RWPE2 (cell line): Measurements from ENCODE around the gene SKI.

Experiments used
- ATAC-seq: fragments of 200-7000 bp; cut with Tn5 transposase; 3 replicates; pipeline ENCODE4 v1.9.1; 2021; ENCODE audit warnings: low read depth
- DNase-seq: peaks from one replicate; pipeline ENCODE4 v3.0.0-alpha.2; 2020; ENCODE audit warnings: low spot score
- H3K27ac ChIP-seq: fragments of 450-650 bp; 2 replicates; pipeline ENCODE4 v1.5.1; 2017; ENCODE audit warnings: mild to moderate bottlenecking; ENCODE audit not compliant: poor library complexity, severe bottlenecking
- H3K27me3 ChIP-seq: fragments of 250-450 bp; sonication (Bioruptor Pico); 2 replicates; pipeline ENCODE4 v1.5.1; 2021; ENCODE audit warnings: mild to moderate bottlenecking, moderate library complexity; ENCODE audit not compliant: insufficient read depth, poor library complexity, severe bottlenecking
- H3K36me3 ChIP-seq: fragments of 250-450 bp; sonication (Bioruptor Pico); 2 replicates; pipeline ENCODE4 v1.5.1; 2020; ENCODE audit warnings: low read depth, mild to moderate bottlenecking, moderate library complexity
- H3K4me1 ChIP-seq: fragments of 250-450 bp; sonication (Bioruptor Pico); 2 replicates; pipeline ENCODE4 v1.5.1; 2021; ENCODE audit warnings: mild to moderate bottlenecking, moderate library complexity; ENCODE audit not compliant: insufficient read depth, poor library complexity, severe bottlenecking
- H3K4me3 ChIP-seq: fragments of 250-450 bp; sonication (Bioruptor Pico); 2 replicates; pipeline ENCODE4 v1.5.1; 2021; ENCODE audit warnings: mild to moderate bottlenecking, moderate library complexity; ENCODE audit not compliant: severe bottlenecking
- H3K9me3 ChIP-seq: fragments of 250-450 bp; sonication (Bioruptor Pico); 2 replicates; pipeline ENCODE4 v1.5.1; 2021; ENCODE audit warnings: mild to moderate bottlenecking, moderate library complexity; ENCODE audit not compliant: severe bottlenecking
- CTCF ChIP-seq: fragments of 450-650 bp; IDR thresholded peaks from one replicate; pipeline ENCODE4 v1.5.1; 2017; ENCODE audit warnings: mild to moderate bottlenecking, moderate library complexity; ENCODE audit not compliant: poor library complexity, severe bottlenecking

Gene SKI

GRCh38 chr1:2269193-2269921 is 41.2 kb downstream of the SKI start:
- TF ChIP-seq CTCF = no peak
- Histone ChIP-seq H3K4me1 (no peaks in the 10 kb centered on the region), H3K4me3 (no peak overlapping the region), H3K36me3 (no peaks in the 10 kb centered on the region), H3K27me3 (no peaks in the 10 kb centered on the region), H3K27ac (no peak overlapping the region), H3K9me3 (peaks cover 2% of the 10 kb centered on the region)
- no peak for DNase-seq
- ATAC-seq = no peak

- DNase-seq (no peak), ATAC-seq (no peak)
- Histone ChIP-seq H3K9me3 (peaks cover 2% of the 10 kb centered on the region), H3K36me3 (no peaks in the 10 kb centered on the region), H3K27ac (no peak overlapping the region), H3K27me3 (no peaks in the 10 kb centered on the region), H3K4me3 (no peak overlapping the region), H3K4me1 (no peaks in the 10 kb centered on the region)
- TF ChIP-seq CTCF = no peak
Observed at GRCh38 chr1:2269922-2270259, 41.8 kb downstream of the SKI start.

GRCh38 chr1:2270260-2271100 is 42.4 kb downstream of the SKI start:
- Histone ChIP-seq H3K9me3 (no peaks in the 10 kb centered on the region), H3K36me3 (no peaks in the 10 kb centered on the region), H3K27me3 (no peaks in the 10 kb centered on the region), H3K4me3 (no peak overlapping the region), H3K4me1 (no peaks in the 10 kb centered on the region), H3K27ac (no peak overlapping the region)
- no peak for DNase-seq
- ATAC-seq = no peak
- TF ChIP-seq CTCF = no peak

- TF ChIP-seq CTCF = no peak
- no peaks in the 10 kb centered on the region for H3K9me3 ChIP-seq
- H3K36me3 ChIP-seq = no peaks in the 10 kb centered on the region
- no peaks in the 10 kb centered on the region for H3K4me1 ChIP-seq
- H3K27me3 ChIP-seq = no peaks in the 10 kb centered on the region
- H3K4me3 ChIP-seq = no peak overlapping the region
- DNase-seq (no peak), ATAC-seq (no peak)
- H3K27ac ChIP-seq = no peak overlapping the region
Observed at GRCh38 chr1:2271211-2271721, 43.1 kb downstream of the SKI start.
